ENCODE results near the gene S100A6.
"Not testable (repeated sequence)": the region's sequence is repeated elsewhere in the genome, so short reads cannot be mapped to it uniquely, and the experiment has no call there.

Gene S100A6

GRCh38 chr1:153563991-153564390, 28.2 kb upstream of the S100A6 start:
- no peak for DNase-seq (ENCODE audit: low read depth)

GRCh38 chr1:153563483-153563901, 27.7 kb upstream of the S100A6 start:
- no peak for DNase-seq (ENCODE audit: low read depth)

- DNase-seq (ENCODE audit: low read depth), result not testable (repeated sequence)
Observed at GRCh38 chr1:153562021-153562420, 26.2 kb upstream of the S100A6 start.

GRCh38 chr1:153561466-153561985, 25.7 kb upstream of the S100A6 start:
- no peak for DNase-seq (ENCODE audit: low read depth)

- no peak for DNase-seq (ENCODE audit: low read depth)
Observed at GRCh38 chr1:153560771-153561465, 25.1 kb upstream of the S100A6 start.

GRCh38 chr1:153560241-153560640, 24.4 kb upstream of the S100A6 start:
- DNase-seq (ENCODE audit: low read depth), result no peak

GRCh38 chr1:153557877-153558276, 22.1 kb upstream of the S100A6 start:
- DNase-seq (ENCODE audit: low read depth), result no peak

- DNase-seq (ENCODE audit: low read depth), result no peak
Observed at GRCh38 chr1:153556348-153556747, 20.6 kb upstream of the S100A6 start.

GRCh38 chr1:153553830-153554541, 18.2 kb upstream of the S100A6 start:
- DNase-seq (ENCODE audit: low read depth), result no peak

GRCh38 chr1:153553096-153553495, 17.3 kb upstream of the S100A6 start:
- no peak for DNase-seq (ENCODE audit: low read depth)

- DNase-seq (ENCODE audit: low read depth), result no peak
Observed at GRCh38 chr1:153552335-153552734, 16.5 kb upstream of the S100A6 start.

GRCh38 chr1:153550827-153551500, 15.2 kb upstream of the S100A6 start:
- no peak for DNase-seq (ENCODE audit: low read depth)

- no peak for DNase-seq (ENCODE audit: low read depth)
Observed at GRCh38 chr1:153550398-153550758, 14.6 kb upstream of the S100A6 start.

- no peak for DNase-seq (ENCODE audit: low read depth)
Observed at GRCh38 chr1:153549741-153550397, 14.1 kb upstream of the S100A6 start.

- DNase-seq (ENCODE audit: low read depth), result no peak
Observed at GRCh38 chr1:153548722-153549688, 13.2 kb upstream of the S100A6 start, which contains the start of gene S100A3. Gene S100A3, minus strand, starts transcription at chr1:153549258. Its CDS starts 773 bp downstream, at chr1:153548485.

- no peak for DNase-seq (ENCODE audit: low read depth)
Observed at GRCh38 chr1:153547560-153548551, 12.1 kb upstream of the S100A6 start.

- no peak for DNase-seq (ENCODE audit: low read depth)
Observed at GRCh38 chr1:153546796-153547559, 11.2 kb upstream of the S100A6 start.

- DNase-seq (ENCODE audit: low read depth), result no peak
Observed at GRCh38 chr1:153546371-153546770, 10.6 kb upstream of the S100A6 start.
